Keratinocyte (primary cell): ENCODE measurements around the gene PSMC1. TPM values are rescaled to one million over a fixed set of nuclear protein-coding genes. Genes with fewer than 3 reads are reported as not detected.

ENCODE experiments used
- DNase-seq: peaks from one replicate; pipeline ENCODE4 v3.0.0-alpha.2; 2011; ENCODE audit warnings: low read depth, missing footprints, low spot score
- FAIRE-seq: peaks from 2 replicates; lab custom pipeline; 2011; peaks lifted over from hg19 to GRCh38; lab: Jason Lieb, UNC
- H2AFZ ChIP-seq: 2 replicates; pipeline ENCODE4 v1.6.0; 2012; ENCODE audit warnings: low read length, control low read depth, inconsistent platforms; ENCODE audit not compliant: control insufficient read depth
- H3K27ac ChIP-seq: 2 replicates; pipeline ENCODE4 v1.5.1; 2011; ENCODE audit warnings: low read length; ENCODE audit not compliant: control insufficient read depth, insufficient read depth
- H3K27me3 ChIP-seq: 3 replicates; pipeline ENCODE4 v1.6.0; 2011; ENCODE audit warnings: low read length; ENCODE audit not compliant: control insufficient read depth, insufficient read depth; ENCODE audit errors: extremely low read depth
- H3K36me3 ChIP-seq, 2 experiments: 2 replicates in 1 of 2; 3 replicates in 1 of 2; pipeline ENCODE4 v1.5.1; 2011; ENCODE audit warnings: low read length in 2 of 2, mild to moderate bottlenecking in 1 of 2; ENCODE audit not compliant: control insufficient read depth in 2 of 2, insufficient read depth in 2 of 2; ENCODE audit errors: extremely low read depth in 1 of 2
- H3K4me1 ChIP-seq: 3 replicates; pipeline ENCODE4 v1.5.1; 2011; ENCODE audit warnings: low read length; ENCODE audit not compliant: control insufficient read depth, insufficient read depth; ENCODE audit errors: extremely low read depth
- H3K4me2 ChIP-seq: 3 replicates; pipeline ENCODE4 v1.6.0; 2011; ENCODE audit warnings: low read depth, low read length; ENCODE audit not compliant: control insufficient read depth, insufficient read depth; ENCODE audit errors: extremely low read depth
- H3K4me3 ChIP-seq, 3 experiments: fragments of 200-600 bp in 1 of 3; sonication (generic) in 1 of 3; 2 replicates in 2 of 3; 3 replicates in 1 of 3; pipeline ENCODE4 v1.5.1; 2011 to 2016; ENCODE audit warnings: low read length in 3 of 3, mild to moderate bottlenecking in 3 of 3, control low read depth in 2 of 3, inconsistent platforms in 1 of 3, low read depth in 1 of 3, mixed read lengths in 1 of 3, mixed run types in 1 of 3, moderate library complexity in 1 of 3; ENCODE audit not compliant: control insufficient read depth in 2 of 3, insufficient read depth in 2 of 3; ENCODE audit errors: extremely low read depth in 1 of 3
- H3K79me2 ChIP-seq: 2 replicates; pipeline ENCODE4 v1.6.0; 2012; ENCODE audit warnings: low read length; ENCODE audit not compliant: control insufficient read depth, insufficient read depth
- H3K9ac ChIP-seq: 3 replicates; pipeline ENCODE4 v1.6.0; 2011; ENCODE audit warnings: low read length; ENCODE audit not compliant: control insufficient read depth, insufficient read depth; ENCODE audit errors: extremely low read depth
- H3K9me1 ChIP-seq: 3 replicates; pipeline ENCODE4 v1.6.0; 2011; ENCODE audit warnings: low read length; ENCODE audit not compliant: control insufficient read depth, insufficient read depth; ENCODE audit errors: extremely low read depth
- H3K9me3 ChIP-seq: 2 replicates; pipeline ENCODE4 v1.5.1; 2012; ENCODE audit warnings: low read depth, low read length; ENCODE audit not compliant: control insufficient read depth
- H4K20me1 ChIP-seq: 3 replicates; pipeline ENCODE4 v1.6.0; 2011; ENCODE audit warnings: low read length; ENCODE audit not compliant: control insufficient read depth, insufficient read depth; ENCODE audit errors: extremely low read depth
- EZH2 ChIP-seq: IDR thresholded peaks from one replicate; pipeline ENCODE4 v1.6.1; 2012; ENCODE audit warnings: inconsistent platforms, mild to moderate bottlenecking, low read length, moderate library complexity
- dilution Hi-C: fragments of 300-500 bp; cut with MboI; formaldehyde crosslinking; loops from one replicate; pipeline ENCODE4 v1.7.0; 2020; ENCODE audit warnings: low sequenced_read_pairs; ENCODE audit not compliant: extremely low pct_ligation_motif_present
- polyA plus RNA-seq, 5 experiments: library from polyadenylated mRNA; depleted of rRNA in 3 of 5; stranded (reverse) in 3 of 5; stranded (forward) in 1 of 5; unstranded in 1 of 5; fragments of >200 nt; gene quantifications; 1 replicate in 1 of 5; 2 replicates in 3 of 5; 3 replicates in 1 of 5; pipeline versions ENCODE4 v1.2.1 to v1.2.3, GENCODE V29; 2011 to 2012; ENCODE audit warnings: missing spikeins in 2 of 5, low read depth in 1 of 5, low replicate concordance in 1 of 5
- TF ChIP-seq, protein P1 (sequence below), 3 experiments: IDR thresholded peaks in 1 of 3; conservative IDR thresholded peaks in 1 of 3; optimal IDR thresholded peaks in 1 of 3; 2 replicates in 2 of 3; 3 replicates in 1 of 3; pipeline versions ENCODE3 to v1.5.1; 2011; ENCODE audit warnings: low read length in 3 of 3, mild to moderate bottlenecking in 3 of 3, moderate library complexity in 2 of 3, control low read depth in 1 of 3, inconsistent platforms in 1 of 3; ENCODE audit not compliant: insufficient read depth in 2 of 3; ENCODE audit errors: extremely low read depth in 1 of 3

PSMC1 gene
- polyA plus RNA-seq, 1 donor (not counting 4 experiments of a cell fraction or from before 2014, with no cell fraction given): 234 TPM

DNA sequence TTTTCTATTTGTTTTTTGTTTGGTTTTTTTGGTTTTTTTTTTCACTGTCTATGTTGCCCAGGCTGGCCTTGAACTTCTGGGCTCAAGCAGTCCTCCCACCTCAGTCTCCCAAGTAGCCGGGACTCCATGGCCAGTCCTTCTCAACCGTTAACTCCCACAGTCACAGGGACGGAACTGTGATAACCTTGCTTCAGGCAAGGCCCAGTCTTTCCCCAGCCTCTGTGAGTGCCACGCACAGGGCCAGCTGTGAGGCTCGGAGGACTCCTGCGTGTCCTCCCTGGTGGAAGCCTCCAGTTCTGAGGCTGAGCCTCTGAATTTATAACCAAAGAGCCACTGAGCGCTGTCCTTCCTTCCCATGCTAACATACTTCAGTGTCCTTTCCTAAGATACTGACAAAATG, 23.7 kb downstream of the PSMC1 start:
- H3K36me3 ChIP-seq: peaks cover 12 to 13% of the 10 kb centered on the region in 2 experiments
- H3K4me1 ChIP-seq: peaks cover 26% of the 10 kb centered on the region

DNA sequence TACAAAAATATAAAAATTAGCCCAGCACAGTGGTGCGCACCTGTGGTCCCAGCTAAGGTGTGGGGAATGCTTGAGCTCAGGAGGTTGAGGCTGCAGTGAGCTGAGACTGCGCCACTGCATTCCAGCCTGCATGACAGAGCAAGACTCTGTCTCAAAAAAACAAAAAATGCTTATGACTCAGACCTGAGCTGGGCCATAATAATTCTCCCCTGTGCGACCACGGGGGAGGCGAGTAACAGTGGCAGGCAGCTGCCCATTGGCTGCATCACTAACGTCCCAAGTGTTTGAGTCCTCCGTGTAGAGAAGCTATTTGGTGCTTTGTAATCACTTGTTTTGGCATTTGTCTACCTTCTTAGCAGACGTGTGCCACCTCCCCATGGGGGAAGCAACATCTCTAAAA, 24.9 kb downstream of the PSMC1 start:
- Histone ChIP-seq H3K27me3 (no peaks in the 10 kb centered on the region), H4K20me1 (no peaks in the 10 kb centered on the region), H3K4me2 (peak overlapping the region; percentile 33), H3K27ac (peak overlapping the region; percentile 66), H3K9me3 (no peaks in the 10 kb centered on the region), H3K9me1 (no peaks in the 10 kb centered on the region), H3K4me1 (peaks cover 19% of the 10 kb centered on the region), H3K9ac (no peak overlapping the region), H3K4me3 (no peak overlapping the region), H3K79me2 (no peaks in the 10 kb centered on the region), H2AFZ (no peak overlapping the region), H3K36me3 (peaks cover 12 to 13% of the 10 kb centered on the region in 2 experiments)
- DNase-seq (peak; percentile 40), FAIRE-seq (peak; percentile 89)
- dilution Hi-C loops: no loop called here
- TF ChIP-seq EZH2: no peak
- TF ChIP-seq, protein P1, sequence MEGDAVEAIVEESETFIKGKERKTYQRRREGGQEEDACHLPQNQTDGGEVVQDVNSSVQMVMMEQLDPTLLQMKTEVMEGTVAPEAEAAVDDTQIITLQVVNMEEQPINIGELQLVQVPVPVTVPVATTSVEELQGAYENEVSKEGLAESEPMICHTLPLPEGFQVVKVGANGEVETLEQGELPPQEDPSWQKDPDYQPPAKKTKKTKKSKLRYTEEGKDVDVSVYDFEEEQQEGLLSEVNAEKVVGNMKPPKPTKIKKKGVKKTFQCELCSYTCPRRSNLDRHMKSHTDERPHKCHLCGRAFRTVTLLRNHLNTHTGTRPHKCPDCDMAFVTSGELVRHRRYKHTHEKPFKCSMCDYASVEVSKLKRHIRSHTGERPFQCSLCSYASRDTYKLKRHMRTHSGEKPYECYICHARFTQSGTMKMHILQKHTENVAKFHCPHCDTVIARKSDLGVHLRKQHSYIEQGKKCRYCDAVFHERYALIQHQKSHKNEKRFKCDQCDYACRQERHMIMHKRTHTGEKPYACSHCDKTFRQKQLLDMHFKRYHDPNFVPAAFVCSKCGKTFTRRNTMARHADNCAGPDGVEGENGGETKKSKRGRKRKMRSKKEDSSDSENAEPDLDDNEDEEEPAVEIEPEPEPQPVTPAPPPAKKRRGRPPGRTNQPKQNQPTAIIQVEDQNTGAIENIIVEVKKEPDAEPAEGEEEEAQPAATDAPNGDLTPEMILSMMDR (optimal IDR thresholded peaks at IDR 0.05 in 1 of 3, IDR thresholded peaks at IDR 0.05 in 1 of 3, conservative IDR thresholded peaks at IDR 0.05 in 1 of 3; ENCODE audit: extremely low read depth in 1 of 3, insufficient read depth in 2 of 3, low read length in 3 of 3): no peak

More for the DNA sequence above, 23.7 kb downstream of the PSMC1 start:
- no peaks in the 10 kb centered on the region for H4K20me1 ChIP-seq
- no peak overlapping the region for H3K27ac ChIP-seq
- FAIRE-seq: no peak
- no peaks in the 10 kb centered on the region for H3K79me2 ChIP-seq
- H2AFZ ChIP-seq: no peak overlapping the region
- no peak overlapping the region for H3K4me3 ChIP-seq
- no peak overlapping the region for H3K4me2 ChIP-seq
- H3K9ac ChIP-seq: no peak overlapping the region
- H3K9me3 ChIP-seq: no peaks in the 10 kb centered on the region
- dilution Hi-C loops: no loop called here
- H3K9me1 ChIP-seq: no peaks in the 10 kb centered on the region
- DNase-seq: no peak
- TF ChIP-seq EZH2: no peak
- TF ChIP-seq, protein P1 (optimal IDR thresholded peaks at IDR 0.05 in 1 of 3, IDR thresholded peaks at IDR 0.05 in 1 of 3, conservative IDR thresholded peaks at IDR 0.05 in 1 of 3; ENCODE audit: extremely low read depth in 1 of 3, insufficient read depth in 2 of 3, low read length in 3 of 3): no peak
- no peaks in the 10 kb centered on the region for H3K27me3 ChIP-seq
